NCI-H2171 treated with DMSO at 0.1 percent for 48 hours (cell line): ENCODE results near the gene HLCS.

ENCODE experiments used
- DNase-seq: peaks from one replicate; lab custom pipeline; 2025; lab: John Stamatoyannopoulos, UW

Gene HLCS

GRCh38 chr21:36769051-36769839 lies 197.2 kb downstream of the HLCS start:
- DNase-seq: no peak

GRCh38 chr21:36768496-36768895 lies 198.0 kb downstream of the HLCS start:
- DNase-seq: no peak

DNA sequence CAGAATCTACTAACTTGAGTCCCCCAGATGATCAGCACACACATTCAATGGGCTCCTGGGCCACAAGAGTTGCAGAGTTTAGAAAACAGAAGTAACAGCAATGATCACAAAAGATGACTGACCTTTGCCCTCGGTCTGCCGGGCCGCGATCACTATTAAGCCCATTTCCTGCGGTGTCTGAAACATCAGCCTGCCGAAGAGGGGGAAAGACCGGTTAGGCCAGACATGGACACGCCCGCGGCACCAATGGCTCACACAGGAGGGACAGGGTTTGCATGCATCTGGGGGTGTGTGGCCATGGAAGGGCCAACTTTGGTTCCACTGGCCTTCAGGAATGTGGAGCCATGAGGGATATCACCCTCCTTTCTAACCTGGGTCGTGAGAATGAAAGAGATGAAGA lies 199.4 kb downstream of the HLCS start:
- no peak for DNase-seq

DNA sequence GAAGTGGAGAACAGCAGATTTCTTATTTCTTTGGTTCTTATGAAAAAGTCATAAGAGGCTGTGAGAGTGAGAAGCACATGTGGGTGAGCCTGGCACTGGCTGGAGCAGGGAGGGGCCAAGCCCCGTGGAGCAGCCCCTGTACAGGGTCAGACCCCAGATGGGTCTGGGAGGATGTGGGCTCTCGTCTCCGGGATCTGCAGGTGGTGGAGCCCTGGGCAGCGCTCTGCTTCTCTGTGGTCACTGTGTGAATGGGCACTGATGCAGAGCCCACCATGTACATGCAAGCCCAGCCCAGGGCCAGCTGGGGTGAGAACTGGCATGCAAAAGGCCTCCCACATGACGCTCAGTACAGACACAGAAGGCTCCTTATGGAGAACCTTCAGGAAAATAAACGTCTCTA lies 200.0 kb downstream of the HLCS start:
- no peak for DNase-seq

DNA sequence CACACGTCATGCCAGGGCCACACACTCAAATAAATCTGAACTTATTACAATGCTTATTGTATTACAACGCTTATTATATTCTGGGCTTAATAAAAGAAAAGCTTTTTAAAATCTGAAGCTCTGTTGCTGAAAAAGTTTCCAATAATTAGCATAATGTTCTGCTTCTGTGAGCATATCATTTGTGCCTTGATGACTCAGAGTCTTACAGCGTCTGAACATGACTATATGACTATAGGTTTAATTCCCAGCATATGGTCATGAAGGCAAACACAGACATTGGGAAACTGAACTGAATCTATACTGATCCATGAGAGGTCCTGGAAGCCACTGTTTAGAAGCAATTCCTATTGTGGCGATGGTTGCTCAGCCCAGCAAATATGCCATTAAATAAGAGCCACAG lies 201.2 kb downstream of the HLCS start:
- no peak for DNase-seq

- no peak for DNase-seq
Observed at GRCh38 chr21:36763305-36763704, 203.2 kb downstream of the HLCS start.

DNA sequence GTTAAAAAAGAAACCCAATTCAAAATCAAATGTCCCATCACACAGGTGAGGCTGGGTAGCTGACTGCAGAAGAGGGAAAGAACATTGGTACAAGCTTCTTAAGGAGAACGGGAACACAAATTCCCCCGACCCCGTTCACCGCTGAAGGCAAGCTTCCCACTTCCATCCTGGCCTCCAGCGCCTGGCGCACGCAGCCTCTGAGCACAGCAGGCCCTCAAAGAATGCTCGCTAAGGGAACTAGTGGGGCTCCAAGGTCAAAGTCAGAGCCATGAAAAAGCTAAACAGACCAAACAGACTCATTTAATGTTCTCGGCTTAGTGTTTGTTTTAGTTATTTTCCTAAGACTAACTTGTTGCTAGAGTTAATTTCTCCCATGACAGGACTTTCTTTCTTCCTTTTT lies 203.8 kb downstream of the HLCS start:
- DNase-seq: no peak

GRCh38 chr21:36761685-36762084 lies 204.8 kb downstream of the HLCS start:
- no peak for DNase-seq

GRCh38 chr21:36759348-36760083 lies 207.0 kb downstream of the HLCS start:
- no peak for DNase-seq

DNA sequence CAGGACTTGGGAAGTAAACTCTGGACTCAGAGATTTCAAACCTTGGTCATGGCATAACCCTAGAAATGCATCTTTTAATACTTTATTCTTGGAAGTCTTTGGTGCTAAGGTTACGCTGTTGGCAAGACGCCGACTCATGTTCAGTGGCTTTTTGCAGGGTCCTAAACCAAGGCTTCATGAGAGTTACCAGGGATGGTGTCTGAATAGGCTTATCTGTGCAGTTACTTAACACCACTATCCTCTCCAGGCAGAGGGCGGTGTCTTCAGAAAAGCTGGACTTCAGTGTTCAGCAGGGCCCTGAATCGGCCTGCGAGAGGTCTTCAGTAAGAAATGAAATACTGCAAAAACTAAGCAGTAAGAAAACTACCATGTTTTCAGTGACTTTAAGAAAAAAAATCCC lies 209.3 kb downstream of the HLCS start:
- DNase-seq: no peak

- DNase-seq: no peak
Observed at GRCh38 chr21:36756527-36756926, 209.9 kb downstream of the HLCS start.

- no peak for DNase-seq
Observed at GRCh38 chr21:36754241-36754898, 212.1 kb downstream of the HLCS start.

DNA sequence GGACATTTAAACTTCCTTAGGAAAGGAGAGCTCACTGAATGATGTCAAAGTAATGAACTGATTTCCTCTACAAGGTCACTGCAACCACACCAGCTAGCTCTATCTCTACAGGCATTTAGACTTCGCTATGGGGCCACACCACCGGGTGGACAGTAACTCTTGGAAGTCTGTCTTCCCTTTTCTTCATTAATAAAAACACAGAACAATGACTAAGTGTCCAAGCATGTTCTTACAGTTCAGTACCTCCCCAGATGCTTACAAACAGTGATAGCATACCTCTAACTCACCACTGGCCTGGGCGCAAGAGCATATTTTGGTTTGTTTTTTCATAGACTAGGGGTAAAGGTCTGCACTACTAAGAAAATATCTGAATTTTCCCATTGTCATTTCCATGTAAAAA lies 212.9 kb downstream of the HLCS start:
- DNase-seq: no peak

- DNase-seq: no peak
Observed at GRCh38 chr21:36751383-36751782, 215.1 kb downstream of the HLCS start.

DNA sequence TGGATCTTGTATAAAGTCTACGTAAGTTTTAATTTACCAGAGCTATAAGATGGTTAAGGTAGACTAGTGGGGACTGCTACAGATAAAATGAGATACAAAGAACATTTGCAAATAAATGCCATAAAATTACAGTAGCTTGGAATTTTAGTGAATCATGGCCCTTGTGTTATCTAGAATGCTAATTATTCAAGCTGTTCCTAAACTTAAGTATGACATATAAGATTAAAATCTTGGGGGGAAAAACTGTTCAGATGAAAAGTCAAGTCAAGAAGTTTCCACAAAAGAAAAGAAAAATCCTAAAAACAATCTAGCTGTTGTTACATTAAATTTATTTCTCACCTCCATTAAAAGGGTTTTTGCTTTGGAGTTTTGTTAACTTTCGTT lies 215.9 kb downstream of the HLCS start:
- no peak for DNase-seq

DNA sequence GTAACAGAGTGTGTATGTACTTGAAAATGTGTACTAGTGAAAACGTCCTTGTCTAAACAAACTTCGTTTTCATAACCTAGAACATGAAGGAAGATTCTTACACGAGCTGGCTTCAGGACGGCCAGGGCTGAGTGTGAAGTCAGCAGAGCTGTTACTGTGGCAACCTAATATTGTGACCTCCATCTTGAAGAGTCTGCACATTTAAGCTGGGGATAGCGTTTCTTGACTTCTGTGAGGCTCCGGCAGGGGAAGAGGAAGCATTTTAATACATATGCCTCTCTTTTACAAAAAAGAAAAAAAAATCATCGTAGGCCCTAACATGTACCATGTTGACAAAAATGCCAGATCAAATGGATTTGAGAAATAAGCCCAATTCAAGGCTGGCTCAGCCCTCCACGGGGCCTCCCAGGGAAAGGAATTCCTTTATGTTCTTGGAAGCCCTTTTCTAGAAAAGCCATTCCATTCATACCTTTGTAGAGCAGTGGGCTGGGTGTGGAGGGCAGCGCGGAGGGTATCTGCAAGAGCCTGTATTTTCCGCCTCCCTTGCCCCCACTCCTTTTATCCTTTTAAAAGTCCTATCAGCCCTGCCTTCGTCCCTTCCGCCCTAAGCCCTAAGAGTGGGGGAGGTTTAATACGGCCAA lies 216.4 kb downstream of the HLCS start:
- DNase-seq: no peak

DNA sequence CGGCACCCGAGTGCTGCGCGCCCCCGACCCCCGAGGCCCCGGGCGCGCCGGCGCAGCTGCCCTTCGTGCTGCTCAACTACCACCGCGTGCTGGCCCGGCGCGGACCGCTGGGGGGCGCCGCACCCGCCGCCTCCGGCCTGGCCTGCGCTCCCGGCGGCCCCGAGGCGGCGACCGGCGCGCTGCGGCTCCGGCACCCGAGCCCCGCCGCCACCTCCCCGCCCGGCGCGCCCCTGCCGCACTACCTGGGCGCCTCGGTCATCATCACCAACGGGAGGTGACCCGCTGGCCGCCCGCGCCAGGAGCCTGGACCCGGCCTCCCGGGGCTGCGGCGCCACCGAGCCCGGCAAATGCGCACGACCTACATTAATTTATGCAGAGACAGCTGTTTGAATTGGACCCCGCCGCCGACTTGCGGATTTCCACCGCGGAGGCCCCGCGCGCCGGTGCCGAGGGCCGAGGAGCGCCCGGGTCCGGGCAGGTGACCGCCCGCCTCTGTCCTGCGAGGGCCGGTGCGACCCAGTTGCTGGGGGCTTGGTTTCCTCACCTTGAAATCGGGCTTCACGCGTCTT lies 218.6 kb downstream of the HLCS start:
- peak; percentile 43 for DNase-seq

- no peak for DNase-seq
Observed at GRCh38 chr21:36747041-36747814, 219.2 kb downstream of the HLCS start.

GRCh38 chr21:36745459-36745858 lies 221.0 kb downstream of the HLCS start:
- no peak for DNase-seq

DNA sequence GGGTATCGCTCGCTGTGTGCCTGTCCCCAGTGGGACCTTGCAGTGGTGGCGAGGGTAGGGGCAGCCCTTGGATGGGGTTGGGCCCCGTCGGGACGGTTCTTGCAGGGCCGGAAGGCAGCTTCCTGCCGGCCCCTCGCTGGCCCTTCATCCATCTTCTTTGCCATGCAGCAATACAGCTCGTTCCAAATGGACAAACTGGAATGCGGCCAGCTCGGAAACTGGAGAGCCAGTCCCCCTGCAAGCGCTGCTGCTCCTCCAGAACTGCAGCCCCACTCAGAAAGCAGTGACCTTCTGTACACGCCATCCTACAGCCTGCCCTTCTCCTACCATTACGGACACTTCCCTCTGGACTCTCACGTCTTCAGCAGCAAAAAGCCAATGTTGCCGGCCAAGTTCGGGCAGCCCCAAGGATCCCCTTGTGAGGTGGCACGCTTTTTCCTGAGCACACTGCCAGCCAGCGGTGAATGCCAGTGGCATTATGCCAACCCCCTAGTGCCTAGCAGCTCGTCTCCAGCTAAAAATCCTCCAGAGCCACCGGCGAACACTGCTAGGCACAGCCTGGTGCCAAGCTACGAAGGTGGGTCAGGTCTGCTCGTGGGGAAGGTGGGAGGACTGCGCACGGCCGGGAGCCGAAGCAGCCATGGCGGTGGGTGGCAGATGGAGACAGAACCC lies 221.8 kb downstream of the HLCS start:
- DNase-seq: no peak

DNA sequence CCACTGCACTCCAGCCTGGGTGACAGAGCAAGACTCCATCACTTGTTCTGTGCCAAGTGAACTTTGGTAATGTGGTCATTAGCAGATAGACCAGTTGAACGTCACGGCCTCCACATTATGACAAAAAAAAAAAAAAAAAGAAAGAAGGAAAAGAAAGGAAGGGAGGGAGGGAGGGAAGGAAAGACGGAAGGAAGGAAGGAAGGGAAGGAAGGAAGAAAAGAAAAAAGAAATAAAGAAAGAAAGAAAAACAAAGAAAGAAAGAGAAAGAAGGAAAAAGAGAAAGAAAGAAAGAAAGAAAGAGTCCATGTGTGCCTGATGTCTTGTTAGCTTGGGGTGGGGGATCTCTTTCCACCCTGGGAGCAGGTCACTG lies 222.3 kb downstream of the HLCS start:
- DNase-seq: no peak
